ENCODE measurements around the gene ADAMTS17.
"Not testable (repeated sequence)": the region's sequence is repeated elsewhere in the genome, so short reads cannot be mapped to it uniquely, and the experiment has no call there.

The ADAMTS17 gene

DNA sequence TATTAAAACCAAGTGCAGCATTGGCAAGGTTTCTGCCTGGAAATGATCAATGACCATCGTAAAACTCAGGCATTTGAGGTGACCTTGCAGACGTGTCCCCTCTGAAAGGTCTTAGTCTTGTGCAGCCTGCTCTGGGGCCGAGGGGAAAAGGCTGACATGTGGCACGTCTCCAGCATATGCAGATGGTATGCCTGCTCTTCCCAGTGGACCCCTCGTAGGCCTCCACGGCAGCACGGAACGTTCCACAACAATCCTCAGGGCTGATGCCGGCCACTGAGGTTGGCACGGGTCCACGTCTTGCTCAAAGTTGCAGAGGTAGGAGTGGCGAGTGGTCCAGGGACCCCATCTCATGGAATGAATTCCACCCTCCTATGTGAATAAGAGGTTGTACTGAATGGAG is 361.0 kb downstream of the ADAMTS17 start:
- Histone ChIP-seq H3K4me1 (no peaks in the 10 kb centered on the region), H3K79me2 (no peaks in the 10 kb centered on the region), H3K9me3 (ENCODE audit: control insufficient read depth, low read length) (no peaks in the 10 kb centered on the region), H3K36me3 (ENCODE audit: control insufficient read depth, insufficient read depth, low read length) (no peaks in the 10 kb centered on the region), H3K27me3 (ENCODE audit: control insufficient read depth, insufficient read depth, low read length) (no peaks in the 10 kb centered on the region), H3K9ac (no peak overlapping the region), H3K4me3 (ENCODE audit: low read depth, low read length) (no peak overlapping the region), H2AFZ (no peak overlapping the region), H3K27ac (no peak overlapping the region), H3K4me2 (ENCODE audit: low read length) (no peak overlapping the region)
- TF ChIP-seq, protein P1, sequence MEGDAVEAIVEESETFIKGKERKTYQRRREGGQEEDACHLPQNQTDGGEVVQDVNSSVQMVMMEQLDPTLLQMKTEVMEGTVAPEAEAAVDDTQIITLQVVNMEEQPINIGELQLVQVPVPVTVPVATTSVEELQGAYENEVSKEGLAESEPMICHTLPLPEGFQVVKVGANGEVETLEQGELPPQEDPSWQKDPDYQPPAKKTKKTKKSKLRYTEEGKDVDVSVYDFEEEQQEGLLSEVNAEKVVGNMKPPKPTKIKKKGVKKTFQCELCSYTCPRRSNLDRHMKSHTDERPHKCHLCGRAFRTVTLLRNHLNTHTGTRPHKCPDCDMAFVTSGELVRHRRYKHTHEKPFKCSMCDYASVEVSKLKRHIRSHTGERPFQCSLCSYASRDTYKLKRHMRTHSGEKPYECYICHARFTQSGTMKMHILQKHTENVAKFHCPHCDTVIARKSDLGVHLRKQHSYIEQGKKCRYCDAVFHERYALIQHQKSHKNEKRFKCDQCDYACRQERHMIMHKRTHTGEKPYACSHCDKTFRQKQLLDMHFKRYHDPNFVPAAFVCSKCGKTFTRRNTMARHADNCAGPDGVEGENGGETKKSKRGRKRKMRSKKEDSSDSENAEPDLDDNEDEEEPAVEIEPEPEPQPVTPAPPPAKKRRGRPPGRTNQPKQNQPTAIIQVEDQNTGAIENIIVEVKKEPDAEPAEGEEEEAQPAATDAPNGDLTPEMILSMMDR (IDR thresholded peaks at IDR 0.05), result no peak

DNA sequence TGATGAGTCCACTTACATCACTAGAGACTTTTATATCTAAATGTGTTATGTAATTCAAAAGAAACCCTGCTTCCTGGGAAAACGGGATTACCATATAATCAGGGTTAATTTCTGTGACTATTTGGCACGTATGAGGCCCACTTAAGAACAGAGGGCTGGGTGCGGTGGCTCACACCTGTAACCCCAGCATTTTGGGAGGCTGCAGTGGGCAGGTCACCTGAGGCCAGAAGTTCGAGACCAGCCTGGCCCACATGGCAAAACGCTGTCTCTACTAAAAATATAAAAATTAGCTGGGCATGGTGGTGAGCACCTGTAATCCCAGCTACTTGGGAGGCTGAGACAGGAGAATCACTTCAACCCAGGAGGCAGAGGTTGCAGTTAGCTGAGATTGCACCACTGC is 361.9 kb downstream of the ADAMTS17 start:
- H3K36me3 ChIP-seq (ENCODE audit: control insufficient read depth, insufficient read depth, low read length); H2AFZ ChIP-seq; H3K9ac ChIP-seq; H3K27me3 ChIP-seq (ENCODE audit: control insufficient read depth, insufficient read depth, low read length); H3K4me1 ChIP-seq; H3K9me3 ChIP-seq (ENCODE audit: control insufficient read depth, low read length); H3K27ac ChIP-seq; H3K79me2 ChIP-seq; H3K4me2 ChIP-seq (ENCODE audit: low read length); H3K4me3 ChIP-seq (ENCODE audit: low read depth, low read length): not testable (repeated sequence)

DNA sequence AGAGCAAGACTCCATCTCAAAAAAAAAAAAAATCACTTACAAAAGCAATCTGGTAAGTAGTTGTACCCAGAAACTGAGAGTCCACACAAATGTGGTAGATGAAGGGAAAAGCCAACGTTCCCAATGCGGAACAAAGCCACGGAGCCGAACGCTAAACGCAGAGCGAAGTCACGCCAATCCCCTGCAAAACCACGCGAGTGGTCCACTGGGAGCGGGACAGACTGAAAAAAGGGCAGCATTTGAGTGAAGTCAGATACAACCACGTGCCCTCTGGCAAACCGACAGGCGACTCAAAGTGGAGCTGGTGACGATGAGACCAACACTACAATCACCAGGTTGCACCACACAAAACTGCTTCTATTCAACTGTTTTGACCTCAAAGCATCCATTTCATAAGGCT is 362.4 kb downstream of the ADAMTS17 start:
- H3K9ac ChIP-seq, result no peak overlapping the region
- H3K36me3 ChIP-seq (ENCODE audit: control insufficient read depth, insufficient read depth, low read length), result no peaks in the 10 kb centered on the region
- no peak overlapping the region for H3K4me3 ChIP-seq (ENCODE audit: low read depth, low read length)
- H3K27me3 ChIP-seq (ENCODE audit: control insufficient read depth, insufficient read depth, low read length), result no peaks in the 10 kb centered on the region
- no peaks in the 10 kb centered on the region for H3K4me1 ChIP-seq
- H3K27ac ChIP-seq, result no peak overlapping the region
- H3K9me3 ChIP-seq (ENCODE audit: control insufficient read depth, low read length), result no peaks in the 10 kb centered on the region
- no peak overlapping the region for H3K4me2 ChIP-seq (ENCODE audit: low read length)
- H2AFZ ChIP-seq, result no peak overlapping the region
- TF ChIP-seq, protein P1 (IDR thresholded peaks at IDR 0.05), result no peak
- H3K79me2 ChIP-seq, result no peaks in the 10 kb centered on the region

DNA sequence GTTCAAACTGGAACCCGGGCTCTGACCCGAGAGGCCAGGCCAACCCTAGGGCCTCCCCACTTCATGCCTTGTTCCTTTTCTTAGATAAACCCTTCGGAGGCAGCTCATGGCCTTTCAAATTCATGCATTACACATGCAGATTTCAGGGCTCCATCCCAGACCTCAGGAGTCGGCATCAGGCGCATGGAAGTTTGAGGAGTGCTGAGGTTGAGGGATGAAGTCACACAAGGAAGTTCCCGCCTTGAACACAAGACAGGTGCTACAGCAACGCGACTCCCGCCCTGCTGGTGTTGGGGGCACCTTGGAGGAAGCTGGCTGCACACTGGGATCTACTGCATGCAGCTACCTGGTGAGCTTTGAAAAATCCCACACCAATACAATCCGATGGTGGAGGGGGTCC is 363.3 kb downstream of the ADAMTS17 start:
- H3K27me3 ChIP-seq (ENCODE audit: control insufficient read depth, insufficient read depth, low read length), result no peaks in the 10 kb centered on the region
- no peaks in the 10 kb centered on the region for H3K4me1 ChIP-seq
- H3K4me3 ChIP-seq (ENCODE audit: low read depth, low read length), result no peak overlapping the region
- H3K36me3 ChIP-seq (ENCODE audit: control insufficient read depth, insufficient read depth, low read length), result no peaks in the 10 kb centered on the region
- H3K9ac ChIP-seq, result no peak overlapping the region
- H3K27ac ChIP-seq, result no peak overlapping the region
- no peaks in the 10 kb centered on the region for H3K9me3 ChIP-seq (ENCODE audit: control insufficient read depth, low read length)
- no peaks in the 10 kb centered on the region for H3K79me2 ChIP-seq
- no peak overlapping the region for H3K4me2 ChIP-seq (ENCODE audit: low read length)
- H2AFZ ChIP-seq, result no peak overlapping the region
- TF ChIP-seq, protein P1 (IDR thresholded peaks at IDR 0.05), result no peak

DNA sequence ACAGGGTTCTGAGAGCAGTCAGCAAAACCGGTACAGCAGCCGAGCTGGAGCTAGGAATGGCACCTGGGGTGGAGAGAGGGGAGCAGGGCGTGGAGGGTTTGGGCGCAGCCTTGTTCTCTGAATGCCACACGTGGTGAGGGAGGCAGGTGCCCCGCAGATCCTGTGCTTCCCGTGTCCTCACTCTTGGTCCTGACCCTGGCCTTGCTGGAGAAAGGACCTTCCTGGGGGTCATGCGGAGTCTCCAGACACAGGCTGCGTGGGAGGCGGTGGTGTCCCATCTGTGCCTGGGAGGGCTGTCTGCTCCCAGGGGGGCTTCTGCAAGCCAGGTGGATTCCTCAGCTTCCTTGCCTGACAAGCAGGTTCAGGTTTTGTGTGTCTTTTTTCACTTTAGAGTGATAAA is 363.8 kb downstream of the ADAMTS17 start:
- no peaks in the 10 kb centered on the region for H3K79me2 ChIP-seq
- no peaks in the 10 kb centered on the region for H3K4me1 ChIP-seq
- H3K4me2 ChIP-seq (ENCODE audit: low read length), result no peak overlapping the region
- TF ChIP-seq, protein P1 (IDR thresholded peaks at IDR 0.05), result no peak
- H3K27ac ChIP-seq, result no peak overlapping the region
- H3K4me3 ChIP-seq (ENCODE audit: low read depth, low read length), result no peak overlapping the region
- H3K9ac ChIP-seq, result no peak overlapping the region
- H3K9me3 ChIP-seq (ENCODE audit: control insufficient read depth, low read length), result no peaks in the 10 kb centered on the region
- H3K27me3 ChIP-seq (ENCODE audit: control insufficient read depth, insufficient read depth, low read length), result no peaks in the 10 kb centered on the region
- no peak overlapping the region for H2AFZ ChIP-seq
- H3K36me3 ChIP-seq (ENCODE audit: control insufficient read depth, insufficient read depth, low read length), result no peaks in the 10 kb centered on the region
